GM12878 (cell line): ENCODE data around the gene FTH1. TPM values are rescaled to one million over a fixed set of nuclear protein-coding genes. Genes with fewer than 3 reads are reported as not detected.

Experiments
- ATAC-seq: fragments of 200-7000 bp; cut with Tn5 transposase; 3 replicates; pipeline ENCODE4 v1.9.1; 2020; ENCODE audit warnings: mild to moderate bottlenecking, moderate library complexity
- BruUV-seq: library from RNA; stranded (reverse); fragments of 400-500 nt; replicated peaks from 2 replicates; lab custom pipeline; 2021; lab: Mats Ljungman, UMichigan
- CTCF ChIA-PET: fragments of 300-600 bp; sonication (Branson Sonifier 250); formaldehyde crosslinking; extraction: SDS; loops from one replicate; lab custom pipeline; 2021; ENCODE audit warnings: inconsistent platforms; lab: Yijun Ruan, JAX
- POLR2A ChIA-PET: fragments of 350-600 bp; formaldehyde crosslinking; extraction: SDS; loops from one replicate; lab custom pipeline; 2021; ENCODE audit warnings: inconsistent platforms; lab: Charles Lee
- RAD21 ChIA-PET: fragments of 300-600 bp; sonication (Branson Sonifier 250); formaldehyde crosslinking; loops from one replicate; lab custom pipeline; 2023; ENCODE audit warnings: antibody characterized with exemption; ENCODE audit not compliant: unreplicated experiment; lab: Charles Lee
- SMC1A ChIA-PET: fragments of 300-600 bp; sonication (Branson Sonifier 250); formaldehyde crosslinking; loops from one replicate; lab custom pipeline; 2023; ENCODE audit not compliant: unreplicated experiment, uncharacterized antibody; lab: Charles Lee
- DNase-seq: peaks from one replicate; pipeline ENCODE4 v3.0.0-alpha.2; 2011; ENCODE audit warnings: low read depth, low spot score
- FAIRE-seq: peaks from 3 replicates; lab custom pipeline; 2011; peaks lifted over from hg19 to GRCh38; lab: Jason Lieb, UNC
- H2AFZ ChIP-seq: 2 replicates; pipeline ENCODE4 v1.6.0; 2011; ENCODE audit warnings: low read depth, low read length, control low read depth; ENCODE audit not compliant: control insufficient read depth
- H3K27ac ChIP-seq: 2 replicates; pipeline ENCODE4 v1.5.1; 2011; ENCODE audit warnings: control low read depth; ENCODE audit not compliant: control insufficient read depth, insufficient read depth
- H3K27me3 ChIP-seq, 2 experiments: replicated peaks in 1 of 2; 2 replicates each; pipeline versions ENCODE4 v1.6.0 to v1.6.1; 2011; ENCODE audit warnings: low read length in 1 of 2; ENCODE audit not compliant: control insufficient read depth in 2 of 2, insufficient read depth in 2 of 2
- H3K36me3 ChIP-seq, 2 experiments: 2 replicates each; pipeline ENCODE4 v1.5.1; 2011; ENCODE audit warnings: low read length in 1 of 2; ENCODE audit not compliant: control insufficient read depth in 2 of 2, insufficient read depth in 2 of 2
- H3K4me1 ChIP-seq: 2 replicates; pipeline ENCODE4 v1.6.1; 2011; ENCODE audit warnings: mild to moderate bottlenecking, low read length, moderate library complexity, mixed read lengths; ENCODE audit not compliant: control insufficient read depth, insufficient read depth
- H3K4me2 ChIP-seq: 2 replicates; pipeline ENCODE4 v1.6.0; 2011; ENCODE audit warnings: control low read depth; ENCODE audit not compliant: control insufficient read depth, insufficient read depth
- H3K4me3 ChIP-seq: fragments of 200-600 bp; sonication (generic); 2 replicates; pipeline ENCODE4 v1.5.1; 2016
- H3K79me2 ChIP-seq: 2 replicates; pipeline ENCODE4 v1.6.0; 2011; ENCODE audit warnings: low read length; ENCODE audit not compliant: control insufficient read depth, insufficient read depth
- H3K9ac ChIP-seq: 2 replicates; pipeline ENCODE4 v1.8.0; 2011; ENCODE audit warnings: low read length, control low read depth, mixed read lengths; ENCODE audit not compliant: control insufficient read depth, insufficient read depth
- H3K9me3 ChIP-seq: replicated peaks from 3 replicates; pipeline ENCODE4 v1.5.1; 2011; ENCODE audit warnings: mild to moderate bottlenecking, low read length; ENCODE audit not compliant: control insufficient read depth, insufficient read depth
- H4K20me1 ChIP-seq: 2 replicates; pipeline ENCODE4 v1.6.0; 2011; ENCODE audit not compliant: control insufficient read depth, insufficient read depth
- CBX3 ChIP-seq: fragments of 200-600 bp; sonication (generic); IDR thresholded peaks from 2 replicates; pipeline ENCODE4 v1.6.1; 2016; ENCODE audit warnings: low read depth, borderline replicate concordance
- MEF2B ChIP-seq: fragments of 450-650 bp; IDR thresholded peaks from 2 replicates; pipeline ENCODE4 v1.6.1; 2018; ENCODE audit warnings: mild to moderate bottlenecking, moderate library complexity; ENCODE audit not compliant: partially characterized antibody, poor library complexity, severe bottlenecking
- PBX3 ChIP-seq: IDR thresholded peaks from 2 replicates; pipeline ENCODE4 v1.6.1; 2011; ENCODE audit warnings: mild to moderate bottlenecking, low read depth, low read length, moderate library complexity; ENCODE audit not compliant: insufficient replicate concordance
- PKNOX1 ChIP-seq: fragments of 450-650 bp; IDR thresholded peaks from 2 replicates; pipeline ENCODE4 v1.6.1; 2016; ENCODE audit warnings: mild to moderate bottlenecking
- RELB ChIP-seq: fragments of 450-650 bp; IDR thresholded peaks from 2 replicates; pipeline ENCODE4 v1.6.1; 2017; ENCODE audit warnings: low read depth, mild to moderate bottlenecking, moderate library complexity
- RUNX3 ChIP-seq: IDR thresholded peaks from 2 replicates; pipeline ENCODE4 v1.6.1; 2012; ENCODE audit warnings: low read length, inconsistent platforms
- STAT3 ChIP-seq: IDR thresholded peaks from 2 replicates; pipeline ENCODE4 v1.6.1; 2011; ENCODE audit warnings: low read depth, low read length, improper control_type of control experiment
- TBL1XR1 ChIP-seq: IDR thresholded peaks from 2 replicates; pipeline ENCODE4 v1.6.1; 2012; ENCODE audit warnings: low read depth, low read length, improper control_type of control experiment
- WGBS: methylation state at CpG from one replicate; pipeline ENCODE4 v1.1.6; 2016; ENCODE audit warnings: low lambda C conversion rate; ENCODE audit not compliant: insufficient replicate concordance, insufficient coverage; ENCODE audit errors: missing lambda C conversion rate; 5-methylcytosine and 5-hydroxymethylcytosine counted together
- in situ Hi-C: fragments of 300-500 bp; cut with MboI; formaldehyde crosslinking; loops from 9 replicates; pipeline ENCODE4 v1.14.3; 2018; ENCODE audit warnings: mixed read lengths
- intact Hi-C: fragments of 100-400 bp; cut with micrococcal nuclease; formaldehyde crosslinking; loops from one replicate; pipeline ENCODE4 v1.14.2; 2022; ENCODE audit not compliant: unreplicated experiment
- polyA plus RNA-seq, 11 experiments: library from polyadenylated mRNA; depleted of rRNA in 4 of 11; unstranded in 6 of 11; stranded (reverse) in 5 of 11; fragments of >200 nt; fragmentation: Nextera tagmentation in 4 of 11; fragmentation: Illumina TruSeq in 1 of 11; extraction: Ambion mirVana in 4 of 11; extraction: Trizol in 1 of 11; gene quantifications; 1 replicate in 1 of 11; 2 replicates in 10 of 11; pipeline versions ENCODE4 v1.2.1 to v1.2.3, GENCODE V29; 2011 to 2016; ENCODE audit warnings: inconsistent platforms in 2 of 11, missing spikeins in 2 of 11, low read depth in 1 of 11
- total RNA-seq, 4 experiments: library from RNA; depleted of rRNA in 3 of 4; stranded (reverse); fragments of >200 nt in 3 of 4; fragmentation: Illumina TruSeq in 1 of 4; extraction: Trizol in 1 of 4; gene quantifications; 2 replicates each; pipeline versions ENCODE4 v1.2.1 to v1.2.3, GENCODE V29; 2013 to 2021

Gene FTH1
- total and polyA plus RNA-seq, 10 of the 15 experiments (the other 5 are each of a cell fraction or from before 2014, with no cell fraction given), result 289 to 4,154 (median 960) TPM

DNA sequence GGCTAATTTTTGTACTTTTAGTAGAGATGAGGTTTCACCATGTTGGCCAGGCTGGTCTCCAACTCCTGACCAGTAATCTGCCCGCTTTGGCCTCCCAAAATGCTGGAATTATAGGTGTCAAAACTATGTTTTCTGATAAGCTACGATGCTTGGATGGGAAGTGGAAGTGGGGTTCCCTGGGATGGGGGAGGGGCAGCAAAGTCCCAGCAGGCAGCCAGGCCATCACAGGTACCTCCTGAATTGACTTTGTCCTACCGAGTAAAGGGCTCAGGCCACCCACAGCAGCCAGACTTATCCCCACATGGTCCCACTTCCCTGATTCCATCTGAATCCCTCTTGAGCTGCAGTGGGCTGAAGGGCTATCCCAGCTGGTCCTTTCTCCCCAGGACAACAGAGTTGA, 6.9 kb downstream of the FTH1 start:
- Histone ChIP-seq H4K20me1 (peaks cover 5% of the 10 kb centered on the region), H3K27ac (no peak overlapping the region), H3K27me3 (no peaks in the 10 kb centered on the region)
- in situ Hi-C loops, result no loop called here
- no peak for ATAC-seq
- POLR2A ChIA-PET, result no interaction called here
- CTCF ChIA-PET, result interaction anchor here (1.7 to 1.8 kb wide), 2 partner anchors 14 to 122 kb away, joined by 5 to 6 read pairs; no protein-coding TSS in a partner anchor
- TF ChIP-seq RUNX3 (no peak), STAT3 (no peak), RELB (no peak), CBX3 (no peak), MEF2B (no peak), PKNOX1 (no peak), TBL1XR1 (no peak), PBX3 (no peak)
- TF ChIP-seq, all 136 proteins: peak for 0
- Histone ChIP-seq H3K36me3 (peaks cover 6 to 14% of the 10 kb centered on the region in 2 experiments), H3K4me1 (peaks cover 26% of the 10 kb centered on the region), H3K9ac (no peak overlapping the region), H2AFZ (no peak overlapping the region), H3K9me3 (no peaks in the 10 kb centered on the region), H3K4me2 (no peak overlapping the region), H3K79me2 (peaks cover 10% of the 10 kb centered on the region), H3K4me3 (no peak overlapping the region)
- intact Hi-C loops, result no loop called here
- 67% methylated on average over 3 of the region's 3 CpGs for WGBS
- ChIA-PET SMC1A (no interaction called here), RAD21 (interaction anchor here (1.5 kb wide), 1 partner anchor 120 kb away, joined by 3 read pairs; no protein-coding TSS in a partner anchor)
- FAIRE-seq (no peak), DNase-seq (no peak)
- BruUV-seq, result no TSS peak
